GM12878 (cell line): ENCODE results near the gene PYGM. TPM values are rescaled to one million over a fixed set of nuclear protein-coding genes. Genes with fewer than 3 reads are reported as not detected.

Source experiments
- ATAC-seq: fragments of 200-7000 bp; cut with Tn5 transposase; 3 replicates; pipeline ENCODE4 v1.9.1; 2020; ENCODE audit warnings: mild to moderate bottlenecking, moderate library complexity
- BruUV-seq: library from RNA; stranded (reverse); fragments of 400-500 nt; replicated peaks from 2 replicates; lab custom pipeline; 2021; lab: Mats Ljungman, UMichigan
- CTCF ChIA-PET: fragments of 300-600 bp; sonication (Branson Sonifier 250); formaldehyde crosslinking; extraction: SDS; loops from one replicate; lab custom pipeline; 2021; ENCODE audit warnings: inconsistent platforms; lab: Yijun Ruan, JAX
- POLR2A ChIA-PET: fragments of 350-600 bp; formaldehyde crosslinking; extraction: SDS; loops from one replicate; lab custom pipeline; 2021; ENCODE audit warnings: inconsistent platforms; lab: Charles Lee
- RAD21 ChIA-PET: fragments of 300-600 bp; sonication (Branson Sonifier 250); formaldehyde crosslinking; loops from one replicate; lab custom pipeline; 2023; ENCODE audit warnings: antibody characterized with exemption; ENCODE audit not compliant: unreplicated experiment; lab: Charles Lee
- SMC1A ChIA-PET: fragments of 300-600 bp; sonication (Branson Sonifier 250); formaldehyde crosslinking; loops from one replicate; lab custom pipeline; 2023; ENCODE audit not compliant: unreplicated experiment, uncharacterized antibody; lab: Charles Lee
- DNase-seq: peaks from one replicate; pipeline ENCODE4 v3.0.0-alpha.2; 2011; ENCODE audit warnings: low read depth, low spot score
- FAIRE-seq: peaks from 3 replicates; lab custom pipeline; 2011; peaks lifted over from hg19 to GRCh38; lab: Jason Lieb, UNC
- H2AFZ ChIP-seq: 2 replicates; pipeline ENCODE4 v1.6.0; 2011; ENCODE audit warnings: low read depth, low read length, control low read depth; ENCODE audit not compliant: control insufficient read depth
- H3K27ac ChIP-seq: 2 replicates; pipeline ENCODE4 v1.5.1; 2011; ENCODE audit warnings: control low read depth; ENCODE audit not compliant: control insufficient read depth, insufficient read depth
- H3K27me3 ChIP-seq, 2 experiments: replicated peaks in 1 of 2; 2 replicates each; pipeline versions ENCODE4 v1.6.0 to v1.6.1; 2011; ENCODE audit warnings: low read length in 1 of 2; ENCODE audit not compliant: control insufficient read depth in 2 of 2, insufficient read depth in 2 of 2
- H3K36me3 ChIP-seq, 2 experiments: 2 replicates each; pipeline ENCODE4 v1.5.1; 2011; ENCODE audit warnings: low read length in 1 of 2; ENCODE audit not compliant: control insufficient read depth in 2 of 2, insufficient read depth in 2 of 2
- H3K4me1 ChIP-seq: 2 replicates; pipeline ENCODE4 v1.6.1; 2011; ENCODE audit warnings: mild to moderate bottlenecking, low read length, moderate library complexity, mixed read lengths; ENCODE audit not compliant: control insufficient read depth, insufficient read depth
- H3K4me2 ChIP-seq: 2 replicates; pipeline ENCODE4 v1.6.0; 2011; ENCODE audit warnings: control low read depth; ENCODE audit not compliant: control insufficient read depth, insufficient read depth
- H3K4me3 ChIP-seq: fragments of 200-600 bp; sonication (generic); 2 replicates; pipeline ENCODE4 v1.5.1; 2016
- H3K79me2 ChIP-seq: 2 replicates; pipeline ENCODE4 v1.6.0; 2011; ENCODE audit warnings: low read length; ENCODE audit not compliant: control insufficient read depth, insufficient read depth
- H3K9ac ChIP-seq: 2 replicates; pipeline ENCODE4 v1.8.0; 2011; ENCODE audit warnings: low read length, control low read depth, mixed read lengths; ENCODE audit not compliant: control insufficient read depth, insufficient read depth
- H3K9me3 ChIP-seq: replicated peaks from 3 replicates; pipeline ENCODE4 v1.5.1; 2011; ENCODE audit warnings: mild to moderate bottlenecking, low read length; ENCODE audit not compliant: control insufficient read depth, insufficient read depth
- H4K20me1 ChIP-seq: 2 replicates; pipeline ENCODE4 v1.6.0; 2011; ENCODE audit not compliant: control insufficient read depth, insufficient read depth
- NR2F1 ChIP-seq: fragments of 450-650 bp; conservative IDR thresholded peaks from 2 replicates; pipeline ENCODE4 v1.6.1; 2017; ENCODE audit warnings: mild to moderate bottlenecking
- PML ChIP-seq: IDR thresholded peaks from 2 replicates; pipeline ENCODE4 v1.6.1; 2012; ENCODE audit warnings: low read length, inconsistent platforms
- POLR2A ChIP-seq: IDR thresholded peaks from 2 replicates; pipeline ENCODE4 v1.6.1; 2011; ENCODE audit warnings: low read depth, mild to moderate bottlenecking, low read length
- POLR2AphosphoS5 ChIP-seq: IDR thresholded peaks from 2 replicates; pipeline ENCODE4 v1.6.1; 2011; ENCODE audit warnings: mild to moderate bottlenecking, low read length, inconsistent platforms
- WGBS: methylation state at CpG from one replicate; pipeline ENCODE4 v1.1.6; 2016; ENCODE audit warnings: low lambda C conversion rate; ENCODE audit not compliant: insufficient replicate concordance, insufficient coverage; ENCODE audit errors: missing lambda C conversion rate; 5-methylcytosine and 5-hydroxymethylcytosine counted together
- in situ Hi-C: fragments of 300-500 bp; cut with MboI; formaldehyde crosslinking; loops from 9 replicates; pipeline ENCODE4 v1.14.3; 2018; ENCODE audit warnings: mixed read lengths
- intact Hi-C: fragments of 100-400 bp; cut with micrococcal nuclease; formaldehyde crosslinking; loops from one replicate; pipeline ENCODE4 v1.14.2; 2022; ENCODE audit not compliant: unreplicated experiment
- polyA plus RNA-seq, 11 experiments: library from polyadenylated mRNA; depleted of rRNA in 4 of 11; unstranded in 6 of 11; stranded (reverse) in 5 of 11; fragments of >200 nt; fragmentation: Nextera tagmentation in 4 of 11; fragmentation: Illumina TruSeq in 1 of 11; extraction: Ambion mirVana in 4 of 11; extraction: Trizol in 1 of 11; gene quantifications; 1 replicate in 1 of 11; 2 replicates in 10 of 11; pipeline versions ENCODE4 v1.2.1 to v1.2.3, GENCODE V29; 2011 to 2016; ENCODE audit warnings: inconsistent platforms in 2 of 11, missing spikeins in 2 of 11, low read depth in 1 of 11
- total RNA-seq, 4 experiments: library from RNA; depleted of rRNA in 3 of 4; stranded (reverse); fragments of >200 nt in 3 of 4; fragmentation: Illumina TruSeq in 1 of 4; extraction: Trizol in 1 of 4; gene quantifications; 2 replicates each; pipeline versions ENCODE4 v1.2.1 to v1.2.3, GENCODE V29; 2013 to 2021
- TF ChIP-seq, protein P1 (sequence below): fragments of 450-650 bp; IDR thresholded peaks from 2 replicates; pipeline ENCODE4 v1.6.1; 2017; ENCODE audit warnings: mild to moderate bottlenecking, low read depth, inconsistent platforms; ENCODE audit not compliant: poor library complexity, severe bottlenecking

The PYGM gene
- total and polyA plus RNA-seq, 10 of the 15 experiments (the other 5 are each of a cell fraction or from before 2014, with no cell fraction given) = 0.04 to 3.7 (median 0.27) TPM; not detected in 1

GRCh38 chr11:64763526-64764039, 3.8 kb upstream of the PYGM start:
- H3K27me3 ChIP-seq = no peaks in the 10 kb centered on the region
- peaks cover 17% of the 10 kb centered on the region for H3K4me1 ChIP-seq
- peaks cover 30 to 32% of the 10 kb centered on the region in 2 experiments for H3K36me3 ChIP-seq
- TF ChIP-seq, protein P1, sequence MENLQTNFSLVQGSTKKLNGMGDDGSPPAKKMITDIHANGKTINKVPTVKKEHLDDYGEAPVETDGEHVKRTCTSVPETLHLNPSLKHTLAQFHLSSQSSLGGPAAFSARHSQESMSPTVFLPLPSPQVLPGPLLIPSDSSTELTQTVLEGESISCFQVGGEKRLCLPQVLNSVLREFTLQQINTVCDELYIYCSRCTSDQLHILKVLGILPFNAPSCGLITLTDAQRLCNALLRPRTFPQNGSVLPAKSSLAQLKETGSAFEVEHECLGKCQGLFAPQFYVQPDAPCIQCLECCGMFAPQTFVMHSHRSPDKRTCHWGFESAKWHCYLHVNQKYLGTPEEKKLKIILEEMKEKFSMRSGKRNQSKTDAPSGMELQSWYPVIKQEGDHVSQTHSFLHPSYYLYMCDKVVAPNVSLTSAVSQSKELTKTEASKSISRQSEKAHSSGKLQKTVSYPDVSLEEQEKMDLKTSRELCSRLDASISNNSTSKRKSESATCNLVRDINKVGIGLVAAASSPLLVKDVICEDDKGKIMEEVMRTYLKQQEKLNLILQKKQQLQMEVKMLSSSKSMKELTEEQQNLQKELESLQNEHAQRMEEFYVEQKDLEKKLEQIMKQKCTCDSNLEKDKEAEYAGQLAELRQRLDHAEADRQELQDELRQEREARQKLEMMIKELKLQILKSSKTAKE = no peak
- TF ChIP-seq PML (peak; percentile 30; the same call in 1 of the 2 replicates), POLR2A (peak; percentile 39; the same call in 1 of the 2 replicates), POLR2AphosphoS5 (peak; percentile 8), NR2F1 (peak; percentile 32; the same call in 1 of the 2 replicates)
- in situ Hi-C loops (no loop called here), intact Hi-C loops (no loop called here)
- ChIA-PET POLR2A (interaction anchor here (0.7 to 1.6 kb wide), 6 partner anchors 9 to 22 kb away, joined by 3 to 6 read pairs (median 3); partner anchors contain the start of gene SF1), RAD21 (interaction anchor here (1.0 to 1.4 kb wide), 3 partner anchors 9 to 75 kb away, joined by 3 to 5 read pairs (median 4); partner anchors contain the start of gene RASGRP2), SMC1A (interaction anchor here (1.0 to 2.9 kb wide), 6 partner anchors 8 to 75 kb away, joined by 3 to 18 read pairs (median 4); partner anchors contain the start of gene RASGRP2), CTCF (interaction anchor here (0.9 to 2.5 kb wide), 8 partner anchors 8 to 446 kb away, joined by 3 to 16 read pairs (median 4); partner anchors contain the start of genes PRDX5, RASGRP2, SF1 and TRMT112)
- H3K9me3 ChIP-seq = no peaks in the 10 kb centered on the region
- H3K79me2 ChIP-seq = peaks cover 3% of the 10 kb centered on the region
- peak; percentile 3 for ATAC-seq
- H3K4me3 ChIP-seq = no peak overlapping the region
- no peak overlapping the region for H3K4me2 ChIP-seq
- no peak overlapping the region for H2AFZ ChIP-seq
- H4K20me1 ChIP-seq = peaks cover 19% of the 10 kb centered on the region
- no peak overlapping the region for H3K9ac ChIP-seq
- WGBS = 73% methylated on average over 6 of the region's 6 CpGs
- no peak overlapping the region for H3K27ac ChIP-seq
- no TSS peak for BruUV-seq
- no peak for DNase-seq
- no peak for FAIRE-seq
